ENCODE measurements around the gene SGPL1. TPM values are rescaled to one million over a fixed set of nuclear protein-coding genes. Genes with fewer than 3 reads are reported as not detected.

Gene SGPL1
- total RNA-seq, 2 experiments from 2014 or later: 14.8 to 17.2 TPM

DNA sequence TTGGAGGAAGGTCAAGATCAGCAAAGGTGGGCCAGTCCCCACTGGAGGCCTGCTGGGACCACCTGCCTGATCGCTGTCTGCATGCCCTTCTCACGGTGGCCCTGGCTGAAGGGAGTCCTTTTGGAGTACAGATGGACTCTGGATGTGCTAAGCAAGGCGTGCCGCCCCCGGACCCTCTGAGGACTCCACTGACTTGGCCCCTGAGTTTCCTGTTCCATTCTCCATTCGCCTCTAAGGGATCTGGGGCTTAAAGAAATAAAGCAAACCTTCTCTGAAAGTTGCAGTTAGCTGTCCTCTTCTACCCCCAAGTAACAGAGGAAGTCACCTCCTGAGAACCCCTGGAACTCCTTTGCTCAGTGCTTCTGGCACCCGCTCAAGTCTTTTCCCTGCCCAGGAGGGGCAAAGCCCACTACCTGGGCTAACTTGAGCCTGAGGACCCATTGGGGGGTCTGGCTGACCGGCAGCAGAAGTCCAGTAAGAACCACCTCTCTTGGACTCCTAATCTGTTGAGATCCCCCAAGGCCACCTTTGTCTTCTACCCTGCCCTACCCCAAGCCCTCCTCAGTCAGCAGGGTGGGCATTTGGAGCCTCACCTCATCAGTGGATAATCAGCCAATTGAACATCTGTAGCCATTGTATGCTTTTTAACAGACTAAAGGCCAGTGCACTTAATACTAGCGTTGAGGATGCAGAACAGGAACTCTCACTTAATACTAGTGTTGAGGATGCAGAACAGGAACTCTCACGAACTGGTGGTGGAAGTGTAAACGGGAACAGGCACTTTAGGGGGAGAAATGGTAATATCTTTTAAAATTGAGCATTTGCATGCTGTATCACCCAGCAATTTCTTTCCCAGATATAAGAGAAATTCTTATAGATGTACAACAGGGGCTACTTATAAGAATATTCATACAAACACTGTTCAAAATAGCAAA lies 32.7 kb upstream of the SGPL1 start:
- Mint-ChIP-seq H3K27me3 (ENCODE audit: low read depth) (peaks cover 2% of the 10 kb centered on the region), H3K9me3 (no peaks in the 10 kb centered on the region), H3K4me3 (no peak overlapping the region), H3K36me3 (ENCODE audit: low read depth) (no peaks in the 10 kb centered on the region), H3K4me1 (ENCODE audit: low read depth) (peaks cover 9% of the 10 kb centered on the region), H3K27ac (no peak overlapping the region)
- DNase-seq: no peak
- intact Hi-C loops (cut with micrococcal nuclease): no loop called here
- CTCF ChIA-PET: interaction anchor here (1.2 kb wide), 1 partner anchor 224 kb away, joined by 3 read pairs; no protein-coding TSS in a partner anchor

DNA sequence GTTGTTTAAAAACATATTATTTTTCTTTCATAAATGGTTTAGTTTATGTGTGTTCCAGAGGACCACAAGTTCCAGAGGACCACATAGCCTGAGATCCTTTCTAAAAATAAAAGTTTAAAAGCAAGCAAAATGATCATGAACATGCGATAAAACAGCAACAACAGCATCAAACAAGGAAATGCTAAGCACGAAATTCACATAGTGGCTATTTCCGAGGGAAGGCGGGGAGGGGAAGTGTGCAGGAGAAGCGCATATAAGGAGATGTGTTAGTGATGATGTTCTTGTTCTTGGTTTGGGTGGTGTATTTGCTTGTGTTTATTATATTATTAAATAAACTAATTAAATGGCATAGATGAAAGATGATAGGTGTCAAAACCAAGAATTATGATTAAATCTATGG lies 31.7 kb upstream of the SGPL1 start:
- H3K4me1 Mint-ChIP-seq (ENCODE audit: low read depth): peaks cover 9% of the 10 kb centered on the region
- H3K27me3 Mint-ChIP-seq (ENCODE audit: low read depth): peaks cover 2% of the 10 kb centered on the region
- H3K27ac Mint-ChIP-seq: no peak overlapping the region
- no peak overlapping the region for H3K4me3 Mint-ChIP-seq
- intact Hi-C loops (cut with micrococcal nuclease): no loop called here
- no peak for DNase-seq
- H3K36me3 Mint-ChIP-seq (ENCODE audit: low read depth): no peaks in the 10 kb centered on the region
- CTCF ChIA-PET: no interaction called here
- no peaks in the 10 kb centered on the region for H3K9me3 Mint-ChIP-seq

GRCh38 chr10:70784471-70784870 lies 31.3 kb upstream of the SGPL1 start:
- intact Hi-C loops (cut with micrococcal nuclease): no loop called here

DNA sequence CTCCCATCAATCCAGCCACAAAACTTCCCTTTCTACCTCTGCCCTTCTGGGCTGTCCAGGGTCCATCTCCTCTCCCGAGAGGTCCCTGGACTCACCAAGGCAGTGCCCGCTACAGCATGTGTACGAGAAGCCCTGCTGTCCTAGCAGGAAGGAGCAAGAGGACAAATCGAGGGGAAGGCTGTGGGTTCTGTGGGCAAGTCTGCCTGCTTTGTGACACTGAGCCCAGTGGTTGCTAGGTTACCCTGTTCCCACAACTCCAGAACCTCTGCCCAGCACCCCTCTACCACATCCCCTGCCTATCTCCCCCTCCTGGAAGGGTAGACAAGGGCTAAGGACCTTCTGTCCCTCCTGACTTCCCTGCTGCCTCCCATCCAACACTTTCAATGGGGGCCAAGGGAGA lies 30.6 kb upstream of the SGPL1 start, which contains the start of gene TBATA:
TBATA (minus strand) TSS at position 188 of the 400 bp plus-strand sequence. CDS start 1,998 bp downstream, outside the sequence.
- H3K4me1 Mint-ChIP-seq (ENCODE audit: low read depth): peaks cover 9% of the 10 kb centered on the region
- no peaks in the 10 kb centered on the region for H3K36me3 Mint-ChIP-seq (ENCODE audit: low read depth)
- no peak for DNase-seq
- H3K4me3 Mint-ChIP-seq: no peak within 1 kb of the TSS
- H3K9me3 Mint-ChIP-seq: no peaks in the 10 kb centered on the region
- H3K27ac Mint-ChIP-seq: no peak within 1 kb of the TSS
- CTCF ChIA-PET: no interaction called here
- intact Hi-C loops (cut with micrococcal nuclease): no loop called here
- peaks cover 2% of the 10 kb centered on the region for H3K27me3 Mint-ChIP-seq (ENCODE audit: low read depth)

More at GRCh38 chr10:70784471-70784870, 31.3 kb upstream of the SGPL1 start:
- H3K27me3 Mint-ChIP-seq (ENCODE audit: low read depth): peaks cover 2% of the 10 kb centered on the region
- H3K9me3 Mint-ChIP-seq: no peaks in the 10 kb centered on the region
- H3K36me3 Mint-ChIP-seq (ENCODE audit: low read depth): no peaks in the 10 kb centered on the region
- DNase-seq: no peak
- no peak overlapping the region for H3K27ac Mint-ChIP-seq
- CTCF ChIA-PET: no interaction called here
- no peak overlapping the region for H3K4me3 Mint-ChIP-seq
- peaks cover 9% of the 10 kb centered on the region for H3K4me1 Mint-ChIP-seq (ENCODE audit: low read depth)

- no peaks in the 10 kb centered on the region for H3K9me3 Mint-ChIP-seq
- intact Hi-C loops (cut with micrococcal nuclease): no loop called here
- CTCF ChIA-PET: no interaction called here
- peaks cover 2% of the 10 kb centered on the region for H3K27me3 Mint-ChIP-seq (ENCODE audit: low read depth)
- H3K4me3 Mint-ChIP-seq: no peak overlapping the region
- H3K4me1 Mint-ChIP-seq (ENCODE audit: low read depth): peaks cover 9% of the 10 kb centered on the region
- H3K36me3 Mint-ChIP-seq (ENCODE audit: low read depth): no peaks in the 10 kb centered on the region
- peak; percentile 25 for DNase-seq
- H3K27ac Mint-ChIP-seq: no peak overlapping the region
Observed at GRCh38 chr10:70786799-70787415, 28.8 kb upstream of the SGPL1 start.

GRCh38 chr10:70791386-70792039 lies 24.2 kb upstream of the SGPL1 start:
- H3K9me3 Mint-ChIP-seq: peaks cover under 1% of the 10 kb centered on the region
- H3K36me3 Mint-ChIP-seq (ENCODE audit: low read depth): no peaks in the 10 kb centered on the region
- peaks cover 8% of the 10 kb centered on the region for H3K4me1 Mint-ChIP-seq (ENCODE audit: low read depth)
- no peak overlapping the region for H3K4me3 Mint-ChIP-seq
- DNase-seq: no peak
- CTCF ChIA-PET: interaction anchor here (0.7 kb wide), 1 partner anchor 9 kb away, joined by 3 read pairs; no protein-coding TSS in a partner anchor
- H3K27me3 Mint-ChIP-seq (ENCODE audit: low read depth): no peaks in the 10 kb centered on the region
- no peak overlapping the region for H3K27ac Mint-ChIP-seq
- intact Hi-C loops (cut with micrococcal nuclease): no loop called here

DNA sequence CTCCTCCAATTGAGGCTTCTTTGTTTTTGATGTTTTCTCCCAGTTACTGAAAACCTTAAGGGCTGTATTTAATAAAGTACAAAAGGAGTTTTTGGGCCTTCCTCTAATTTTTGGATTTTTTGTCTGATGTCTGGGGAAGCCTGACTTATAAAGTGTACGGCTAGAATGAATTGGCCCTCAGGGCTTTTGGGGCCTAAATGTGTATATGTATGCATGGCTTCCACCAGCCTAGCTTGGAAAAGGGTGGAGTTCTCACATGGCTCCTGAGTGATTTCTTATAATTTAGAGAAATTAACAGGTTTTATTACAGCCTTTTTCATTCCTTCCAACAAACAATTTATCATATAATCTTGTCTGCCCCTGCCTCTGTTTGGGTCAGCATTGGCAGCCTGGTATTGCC lies 20.1 kb upstream of the SGPL1 start:
- DNase-seq: no peak
- Mint-ChIP-seq H3K27ac (no peak overlapping the region), H3K4me3 (no peak overlapping the region), H3K36me3 (ENCODE audit: low read depth) (no peaks in the 10 kb centered on the region), H3K27me3 (ENCODE audit: low read depth) (peaks cover 6% of the 10 kb centered on the region), H3K9me3 (peaks cover 6% of the 10 kb centered on the region), H3K4me1 (ENCODE audit: low read depth) (no peaks in the 10 kb centered on the region)
- intact Hi-C loops (cut with micrococcal nuclease): no loop called here
- CTCF ChIA-PET: interaction anchor here (0.6 kb wide), 1 partner anchor 430 kb away, joined by 3 read pairs; no protein-coding TSS in a partner anchor

DNA sequence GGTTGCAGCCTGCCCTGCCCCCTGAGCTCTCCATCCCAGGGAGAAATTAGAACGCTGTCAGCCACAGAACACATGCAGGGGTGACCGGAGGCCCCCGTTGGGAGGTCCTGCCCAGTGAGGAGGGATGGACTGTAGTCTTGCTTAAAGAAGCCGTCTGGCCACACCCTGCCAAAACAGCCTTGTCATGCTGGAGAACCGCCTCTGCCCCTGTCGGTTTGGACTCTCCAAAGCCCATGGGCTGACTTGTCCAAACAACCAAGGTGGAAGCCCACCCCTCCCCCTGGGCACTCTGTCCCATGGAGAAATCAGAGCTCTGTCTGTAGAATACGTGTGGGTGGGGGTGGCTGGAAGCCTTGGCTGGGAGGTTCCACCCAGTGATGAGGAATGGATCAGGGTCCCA lies 17.9 kb upstream of the SGPL1 start:
- intact Hi-C loops (cut with micrococcal nuclease): no loop called here
- Mint-ChIP-seq H3K27me3 (ENCODE audit: low read depth) (peaks cover 10% of the 10 kb centered on the region), H3K9me3 (peaks cover 6% of the 10 kb centered on the region), H3K27ac (no peak overlapping the region), H3K4me1 (ENCODE audit: low read depth) (no peaks in the 10 kb centered on the region), H3K4me3 (no peak overlapping the region), H3K36me3 (ENCODE audit: low read depth) (no peaks in the 10 kb centered on the region)
- CTCF ChIA-PET: interaction anchor here (0.6 kb wide), 1 partner anchor 435 kb away, joined by 3 read pairs; no protein-coding TSS in a partner anchor
- DNase-seq: no peak

GRCh38 chr10:70799124-70799523 lies 16.6 kb upstream of the SGPL1 start:
- no peak overlapping the region for H3K27ac Mint-ChIP-seq
- no peaks in the 10 kb centered on the region for H3K36me3 Mint-ChIP-seq (ENCODE audit: low read depth)
- no peak for DNase-seq
- CTCF ChIA-PET: no interaction called here
- H3K27me3 Mint-ChIP-seq (ENCODE audit: low read depth): peaks cover 10% of the 10 kb centered on the region
- H3K9me3 Mint-ChIP-seq: peaks cover 6% of the 10 kb centered on the region
- no peaks in the 10 kb centered on the region for H3K4me1 Mint-ChIP-seq (ENCODE audit: low read depth)
- intact Hi-C loops (cut with micrococcal nuclease): no loop called here
- no peak overlapping the region for H3K4me3 Mint-ChIP-seq

- Mint-ChIP-seq H3K4me1 (ENCODE audit: low read depth) (no peaks in the 10 kb centered on the region), H3K4me3 (no peak overlapping the region), H3K27me3 (ENCODE audit: low read depth) (peaks cover 9% of the 10 kb centered on the region), H3K9me3 (peaks cover 2% of the 10 kb centered on the region), H3K36me3 (ENCODE audit: low read depth) (no peaks in the 10 kb centered on the region), H3K27ac (no peak overlapping the region)
- CTCF ChIA-PET: no interaction called here
- intact Hi-C loops (cut with micrococcal nuclease): no loop called here
- no peak for DNase-seq
Observed at GRCh38 chr10:70801854-70802253, 13.9 kb upstream of the SGPL1 start.

- no peak for DNase-seq
- no peaks in the 10 kb centered on the region for H3K4me1 Mint-ChIP-seq (ENCODE audit: low read depth)
- peaks cover 3% of the 10 kb centered on the region for H3K27me3 Mint-ChIP-seq (ENCODE audit: low read depth)
- no peak overlapping the region for H3K27ac Mint-ChIP-seq
- intact Hi-C loops (cut with micrococcal nuclease): no loop called here
- no peaks in the 10 kb centered on the region for H3K9me3 Mint-ChIP-seq
- H3K36me3 Mint-ChIP-seq (ENCODE audit: low read depth): no peaks in the 10 kb centered on the region
- no peak overlapping the region for H3K4me3 Mint-ChIP-seq
- CTCF ChIA-PET: interaction anchor here (0.6 to 1.5 kb wide), 2 partner anchors 77 to 244 kb away, joined by 3 to 4 read pairs; no protein-coding TSS in a partner anchor
Observed at GRCh38 chr10:70803775-70804420, 11.8 kb upstream of the SGPL1 start.

GRCh38 chr10:70804421-70804808 lies 11.3 kb upstream of the SGPL1 start:
- H3K27ac Mint-ChIP-seq: no peak overlapping the region
- H3K36me3 Mint-ChIP-seq (ENCODE audit: low read depth): no peaks in the 10 kb centered on the region
- H3K4me3 Mint-ChIP-seq: no peak overlapping the region
- intact Hi-C loops (cut with micrococcal nuclease): no loop called here
- H3K4me1 Mint-ChIP-seq (ENCODE audit: low read depth): no peaks in the 10 kb centered on the region
- H3K27me3 Mint-ChIP-seq (ENCODE audit: low read depth): peaks cover 3% of the 10 kb centered on the region
- no peaks in the 10 kb centered on the region for H3K9me3 Mint-ChIP-seq
- DNase-seq: no peak
- CTCF ChIA-PET: interaction anchor here (0.6 to 1.5 kb wide), 2 partner anchors 77 to 245 kb away, joined by 3 to 4 read pairs; no protein-coding TSS in a partner anchor

All from activated naive CD4-positive, alpha-beta T cell treated with anti-CD3 and anti-CD28 coated beads for 36 hours (primary cell).